PC-9 (cell line): ENCODE measurements around the gene USP3.

Experiments
- EZH2 ChIP-seq: fragments of 200-600 bp; sonication (generic); IDR thresholded peaks from 2 replicates; pipeline ENCODE4 v1.8.0; 2017; ENCODE audit warnings: antibody characterized with exemption, low read depth
- TF ChIP-seq, protein P1 (sequence below): fragments of 200-600 bp; sonication (generic); conservative IDR thresholded peaks from 2 replicates; pipeline ENCODE4 v1.6.1; 2017; ENCODE audit warnings: mixed run types, antibody characterized with exemption, mild to moderate bottlenecking, moderate library complexity

DNA sequence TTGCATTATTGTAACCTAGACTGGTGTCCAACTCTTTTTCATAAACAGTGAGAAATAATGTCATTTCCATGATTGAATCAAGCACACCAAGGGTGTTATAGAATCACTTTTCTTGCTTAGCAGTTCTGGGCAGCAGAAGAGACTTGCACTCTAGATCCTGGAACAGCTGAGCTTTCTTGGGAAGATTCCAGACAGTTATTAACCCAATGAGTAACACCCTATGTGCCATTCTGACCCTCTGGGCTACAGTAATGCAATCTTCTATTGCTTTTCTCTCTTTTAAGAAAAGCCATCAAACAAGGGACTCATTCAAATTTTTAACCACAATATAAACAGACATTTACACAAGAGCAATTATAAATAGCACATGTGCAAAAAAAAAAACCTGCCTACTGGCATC, 39.3 kb upstream of the USP3 start:
- TF ChIP-seq, protein P1, sequence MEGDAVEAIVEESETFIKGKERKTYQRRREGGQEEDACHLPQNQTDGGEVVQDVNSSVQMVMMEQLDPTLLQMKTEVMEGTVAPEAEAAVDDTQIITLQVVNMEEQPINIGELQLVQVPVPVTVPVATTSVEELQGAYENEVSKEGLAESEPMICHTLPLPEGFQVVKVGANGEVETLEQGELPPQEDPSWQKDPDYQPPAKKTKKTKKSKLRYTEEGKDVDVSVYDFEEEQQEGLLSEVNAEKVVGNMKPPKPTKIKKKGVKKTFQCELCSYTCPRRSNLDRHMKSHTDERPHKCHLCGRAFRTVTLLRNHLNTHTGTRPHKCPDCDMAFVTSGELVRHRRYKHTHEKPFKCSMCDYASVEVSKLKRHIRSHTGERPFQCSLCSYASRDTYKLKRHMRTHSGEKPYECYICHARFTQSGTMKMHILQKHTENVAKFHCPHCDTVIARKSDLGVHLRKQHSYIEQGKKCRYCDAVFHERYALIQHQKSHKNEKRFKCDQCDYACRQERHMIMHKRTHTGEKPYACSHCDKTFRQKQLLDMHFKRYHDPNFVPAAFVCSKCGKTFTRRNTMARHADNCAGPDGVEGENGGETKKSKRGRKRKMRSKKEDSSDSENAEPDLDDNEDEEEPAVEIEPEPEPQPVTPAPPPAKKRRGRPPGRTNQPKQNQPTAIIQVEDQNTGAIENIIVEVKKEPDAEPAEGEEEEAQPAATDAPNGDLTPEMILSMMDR = no peak
- no peak for TF ChIP-seq EZH2
